IMR-90 (cell line): ENCODE data around the gene EVPL. TPM values are rescaled to one million over a fixed set of nuclear protein-coding genes. Genes with fewer than 3 reads are reported as not detected.

Source experiments
- ATAC-seq: fragments of 200-7000 bp; cut with Tn5 transposase; 2 replicates; pipeline ENCODE4 v1.9.1; 2020; ENCODE audit warnings: low read depth, mild to moderate bottlenecking, moderate library complexity
- BruUV-seq: library from RNA; stranded (reverse); fragments of 400-500 nt; replicated peaks from 2 replicates; lab custom pipeline; 2021; lab: Mats Ljungman, UMichigan
- CTCF ChIA-PET: fragments of 300-600 bp; formaldehyde crosslinking; extraction: SDS; loops from one replicate; lab custom pipeline; 2021; ENCODE audit warnings: antibody characterized with exemption; lab: Yijun Ruan, JAX
- POLR2A ChIA-PET: fragments of 300-600 bp; sonication (Branson Sonifier 250); formaldehyde crosslinking; loops from one replicate; lab custom pipeline; 2022; ENCODE audit warnings: antibody characterized with exemption; ENCODE audit not compliant: unreplicated experiment; lab: Charles Lee
- DNase-seq: peaks from one replicate; pipeline ENCODE4 v3.0.0; 2013
- H2AFZ ChIP-seq: replicated peaks from 2 replicates; pipeline ENCODE3; 2013; ENCODE audit warnings: low read length, mild to moderate bottlenecking; ENCODE audit not compliant: poor library complexity
- H2AK5ac ChIP-seq: 2 replicates; pipeline ENCODE4 v1.6.1; 2013; ENCODE audit warnings: low read depth, low read length, inconsistent platforms
- H2AK9ac ChIP-seq: replicated peaks from 2 replicates; pipeline ENCODE3; 2013; ENCODE audit warnings: mild to moderate bottlenecking, low read depth, low read length, moderate library complexity; ENCODE audit not compliant: poor library complexity
- H2BK120ac ChIP-seq: 2 replicates; pipeline ENCODE4 v1.6.1; 2013; ENCODE audit warnings: low read depth, low read length, inconsistent platforms
- H2BK15ac ChIP-seq: 3 replicates; pipeline ENCODE4 v1.6.1; 2013; ENCODE audit warnings: low read depth, low read length, inconsistent platforms
- H2BK20ac ChIP-seq: 2 replicates; pipeline ENCODE4 v1.6.1; 2013; ENCODE audit warnings: low read depth, mild to moderate bottlenecking, inconsistent platforms, low read length, moderate library complexity
- H2BK5ac ChIP-seq: 2 replicates; pipeline ENCODE4 v1.6.1; 2013; ENCODE audit warnings: mild to moderate bottlenecking, low read depth, low read length, inconsistent platforms; ENCODE audit not compliant: poor library complexity, severe bottlenecking
- H3K14ac ChIP-seq: replicated peaks from 2 replicates; pipeline ENCODE4 v1.6.1; 2013; ENCODE audit warnings: low read depth, low read length, inconsistent platforms
- H3K18ac ChIP-seq: 2 replicates; pipeline ENCODE4 v1.6.1; 2013; ENCODE audit warnings: low read depth, low read length, control low read depth
- H3K23ac ChIP-seq: 2 replicates; pipeline ENCODE4 v1.6.1; 2013; ENCODE audit warnings: low read depth, low read length, inconsistent platforms
- H3K27ac ChIP-seq: 2 replicates; pipeline ENCODE4 v1.5.1; 2013; ENCODE audit warnings: mild to moderate bottlenecking, control low read depth, low read length; ENCODE audit not compliant: insufficient read depth
- H3K27me3 ChIP-seq: 2 replicates; pipeline ENCODE4 v1.6.1; 2013; ENCODE audit warnings: low read length; ENCODE audit not compliant: control insufficient read depth, insufficient read depth
- H3K36me3 ChIP-seq: 2 replicates; pipeline ENCODE4 v1.6.1; 2013; ENCODE audit warnings: low read length, mixed read lengths; ENCODE audit not compliant: control insufficient read depth, insufficient read depth
- H3K4ac ChIP-seq: 2 replicates; pipeline ENCODE4 v1.6.1; 2013; ENCODE audit warnings: low read depth, low read length, inconsistent platforms
- H3K4me1 ChIP-seq: 2 replicates; pipeline ENCODE4 v1.6.1; 2013; ENCODE audit warnings: low read length, mixed read lengths; ENCODE audit not compliant: control insufficient read depth, insufficient read depth
- H3K4me2 ChIP-seq: 2 replicates; pipeline ENCODE4 v1.6.1; 2013; ENCODE audit warnings: low read depth, mild to moderate bottlenecking, control low read depth, low read length, moderate library complexity
- H3K4me3 ChIP-seq: 2 replicates; pipeline ENCODE4 v1.5.1; 2013; ENCODE audit warnings: low read depth, mild to moderate bottlenecking, control low read depth, low read length, moderate library complexity; ENCODE audit not compliant: insufficient read depth
- H3K56ac ChIP-seq: 2 replicates; pipeline ENCODE4 v1.6.1; 2013; ENCODE audit warnings: low read length, inconsistent platforms; ENCODE audit not compliant: insufficient read depth; ENCODE audit errors: extremely low read depth
- H3K79me1 ChIP-seq, 2 experiments: 2 replicates each; pipeline ENCODE4 v1.6.1; 2013; ENCODE audit warnings: low read length in 2 of 2, inconsistent platforms in 1 of 2, low read depth in 1 of 2
- H3K9ac ChIP-seq: 2 replicates; pipeline ENCODE4 v1.6.1; 2013; ENCODE audit warnings: low read depth, low read length, control low read depth
- H3K9me1 ChIP-seq: 2 replicates; pipeline ENCODE4 v1.6.1; 2013; ENCODE audit warnings: low read length, inconsistent platforms; ENCODE audit not compliant: insufficient read depth
- H3K9me3 ChIP-seq: 2 replicates; pipeline ENCODE4 v1.6.1; 2013; ENCODE audit warnings: low read length; ENCODE audit not compliant: control insufficient read depth, insufficient read depth
- H4K20me1 ChIP-seq: 2 replicates; pipeline ENCODE4 v1.6.1; 2013; ENCODE audit warnings: low read length, inconsistent platforms; ENCODE audit not compliant: insufficient read depth
- H4K5ac ChIP-seq: 2 replicates; pipeline ENCODE4 v1.6.1; 2013; ENCODE audit warnings: mild to moderate bottlenecking, low read depth, low read length, control low read depth
- H4K8ac ChIP-seq, 2 experiments: 2 replicates each; pipeline ENCODE4 v1.6.1; 2013; ENCODE audit warnings: low read depth in 2 of 2, low read length in 2 of 2, control low read depth in 1 of 2, inconsistent platforms in 1 of 2
- H4K91ac ChIP-seq: 2 replicates; pipeline ENCODE4 v1.6.1; 2013; ENCODE audit warnings: low read depth, low read length, inconsistent platforms; ENCODE audit not compliant: insufficient read depth
- BHLHE40 ChIP-seq: fragments of 150-350 bp; IDR thresholded peaks from 2 replicates; pipeline ENCODE4 v1.6.1; 2016; ENCODE audit warnings: mild to moderate bottlenecking, low read depth, low read length
- CEBPB ChIP-seq: IDR thresholded peaks from 2 replicates; pipeline ENCODE4 v1.6.1; 2012; ENCODE audit warnings: low read depth, low read length, improper control_type of control experiment
- CHD1 ChIP-seq: IDR thresholded peaks from 2 replicates; pipeline ENCODE4 v1.6.1; 2012; ENCODE audit warnings: low read depth, low read length, improper control_type of control experiment
- CTCF ChIP-seq: conservative IDR thresholded peaks from 2 replicates; pipeline ENCODE4 v1.5.1; 2012; ENCODE audit warnings: mild to moderate bottlenecking, low read depth, low read length, improper control_type of control experiment
- ELK1 ChIP-seq: fragments of 150-350 bp; IDR thresholded peaks from 2 replicates; pipeline ENCODE4 v1.6.1; 2016; ENCODE audit warnings: low read depth, mild to moderate bottlenecking, low read length, moderate library complexity, borderline replicate concordance
- FOS ChIP-seq: fragments of 150-350 bp; IDR thresholded peaks from 2 replicates; pipeline ENCODE4 v1.6.1; 2016; ENCODE audit warnings: low read depth, low read length
- MAFK ChIP-seq: IDR thresholded peaks from 2 replicates; pipeline ENCODE4 v1.6.1; 2012; ENCODE audit warnings: low read depth, low read length, improper control_type of control experiment
- MAZ ChIP-seq: IDR thresholded peaks from 2 replicates; pipeline ENCODE4 v1.6.1; 2012; ENCODE audit warnings: low read depth, mild to moderate bottlenecking, low read length, improper control_type of control experiment, moderate library complexity, borderline replicate concordance
- MXI1 ChIP-seq: IDR thresholded peaks from 2 replicates; pipeline ENCODE4 v1.6.1; 2012; ENCODE audit warnings: low read depth, mild to moderate bottlenecking, low read length, moderate library complexity, borderline replicate concordance
- NFE2L2 ChIP-seq: fragments of 150-350 bp; IDR thresholded peaks from 2 replicates; pipeline ENCODE4 v1.6.1; 2016; ENCODE audit warnings: low read depth, mild to moderate bottlenecking, low read length
- POLR2A ChIP-seq: IDR thresholded peaks from 2 replicates; pipeline ENCODE4 v1.6.1; 2012; ENCODE audit warnings: mild to moderate bottlenecking, low read depth, low read length
- RAD21 ChIP-seq: IDR thresholded peaks from 2 replicates; pipeline ENCODE4 v1.6.1; 2012; ENCODE audit warnings: low read length, improper control_type of control experiment
- RCOR1 ChIP-seq: IDR thresholded peaks from 2 replicates; pipeline ENCODE4 v1.6.1; 2012; ENCODE audit warnings: mild to moderate bottlenecking, low read length, improper control_type of control experiment; ENCODE audit not compliant: insufficient replicate concordance
- RFX5 ChIP-seq: IDR thresholded peaks from 2 replicates; pipeline ENCODE4 v1.8.0; 2012; ENCODE audit warnings: low read depth, mild to moderate bottlenecking, low read length, moderate library complexity
- SMC3 ChIP-seq: fragments of 150-350 bp; IDR thresholded peaks from 2 replicates; pipeline ENCODE4 v1.6.1; 2016; ENCODE audit warnings: low read depth, mild to moderate bottlenecking, antibody characterized with exemption, low read length, moderate library complexity
- USF2 ChIP-seq: fragments of 150-350 bp; IDR thresholded peaks from 2 replicates; pipeline ENCODE4 v1.6.1; 2017; ENCODE audit warnings: mild to moderate bottlenecking, antibody characterized with exemption, low read length, low read depth
- WGBS, 2 experiments: methylation state at CpG; one replicate each; pipeline versions ENCODE4 v1.1.5 to v1.1.7; 2013; ENCODE audit warnings: missing lambda C conversion rate in 2 of 2; ENCODE audit not compliant: insufficient read length in 1 of 2; ENCODE audit errors: extremely low coverage in 2 of 2; 5-methylcytosine and 5-hydroxymethylcytosine counted together
- dilution Hi-C: fragments of 300-500 bp; cut with HindIII; formaldehyde crosslinking; loops from one replicate; pipeline ENCODE4 v1.14.3; 2018; ENCODE audit warnings: low sequenced_read_pairs; ENCODE audit not compliant: unreplicated experiment
- in situ Hi-C: fragments of 300-500 bp; cut with MboI; formaldehyde crosslinking; loops from 3 replicates; pipeline ENCODE4 v1.14.3; 2019; ENCODE audit warnings: low sequenced_read_pairs, inconsistent platforms, mixed read lengths
- intact Hi-C: fragments of 100-400 bp; cut with micrococcal nuclease; formaldehyde crosslinking; loops from 2 replicates; pipeline ENCODE4 v1.10.0; 2022
- polyA plus RNA-seq, 3 experiments: library from polyadenylated mRNA; depleted of rRNA; stranded (reverse); fragments of >200 nt; gene quantifications; 2 replicates each; pipeline ENCODE4 v1.2.3, GENCODE V29; 2012; ENCODE audit warnings: low replicate concordance in 1 of 3
- total RNA-seq: library from RNA; depleted of rRNA; stranded (reverse); fragments of >200 nt; gene quantifications from 2 replicates; pipeline ENCODE4 v1.2.3, GENCODE V29; 2012

EVPL gene
- total and polyA plus RNA-seq, 2 of the 4 experiments (the other 2 are of a cell fraction): not detected

GRCh38 chr17:76003915-76004314 is 23.2 kb downstream of the EVPL start:
- Histone ChIP-seq H2AK9ac (no peak overlapping the region), H3K9me1 (no peaks in the 10 kb centered on the region), H3K14ac (no peak overlapping the region), H2BK15ac (no peak overlapping the region), H4K20me1 (no peaks in the 10 kb centered on the region), H2BK5ac (no peak overlapping the region), H2AFZ (no peak overlapping the region), H3K36me3 (peaks cover 3% of the 10 kb centered on the region; the same call in 1 of the 2 replicates), H3K56ac (no peak overlapping the region), H3K79me1 (peaks cover 0 to 3% of the 10 kb centered on the region in 2 experiments; a peak in 1 of 4 replicates), H3K4me3 (no peak overlapping the region), H3K27ac (no peak overlapping the region), H3K27me3 (no peaks in the 10 kb centered on the region), H4K8ac (no peak overlapping the region), H2BK120ac (no peak overlapping the region), H3K4me1 (peaks cover 7% of the 10 kb centered on the region), H3K18ac (no peak overlapping the region), H4K5ac (no peak overlapping the region), H3K9me3 (no peaks in the 10 kb centered on the region), H3K4me2 (no peak overlapping the region), H3K9ac (no peak overlapping the region), H2BK20ac (no peak overlapping the region), H3K4ac (no peak overlapping the region), H2AK5ac (no peak overlapping the region), H4K91ac (no peak overlapping the region), H3K23ac (no peak overlapping the region)
- POLR2A ChIA-PET: interaction anchor here (0.6 kb wide), 1 partner anchor 83 kb away, joined by 3 read pairs; no protein-coding TSS in a partner anchor
- no peak for ATAC-seq
- in situ Hi-C loops (no loop called here), intact Hi-C loops (no loop called here), dilution Hi-C loops (no loop called here)
- no TSS peak for BruUV-seq
- CTCF ChIA-PET: no interaction called here
- DNase-seq: no peak
- TF ChIP-seq RCOR1 (no peak), RFX5 (no peak), USF2 (no peak), POLR2A (no peak), MAZ (no peak), MXI1 (no peak), NFE2L2 (no peak), CHD1 (no peak), RAD21 (no peak), FOS (no peak), MAFK (no peak), CTCF (no peak), CEBPB (no peak), BHLHE40 (no peak), ELK1 (no peak), SMC3 (no peak)
- WGBS, 2 experiments: 100% methylated on average over 1 of the region's 6 CpGs; no CpG with 5 or more reads in 1 of the 2 experiments
